Smooth muscle cell (in vitro differentiated cells): ENCODE data around the gene APOO. TPM values are rescaled to one million over a fixed set of nuclear protein-coding genes. Genes with fewer than 3 reads are reported as not detected.
"Not testable (repeated sequence)": the region's sequence is repeated elsewhere in the genome, so short reads cannot be mapped to it uniquely, and the experiment has no call there.

Experiments
- DNase-seq: peaks from one replicate; lab custom pipeline; 2025; ENCODE audit not compliant: unreplicated experiment; lab: John Stamatoyannopoulos, UW
- H2AFZ ChIP-seq: fragments of 200-600 bp; sonication (generic); 2 replicates; pipeline ENCODE4 v1.6.0; 2016; ENCODE audit warnings: antibody characterized with exemption, low read depth, mild to moderate bottlenecking
- H3F3A ChIP-seq: fragments of 200-600 bp; sonication (generic); 2 replicates; pipeline ENCODE4 v1.6.0; 2017; ENCODE audit warnings: antibody characterized with exemption, low read depth
- H3K27ac ChIP-seq: fragments of 200-600 bp; sonication (generic); 2 replicates; pipeline ENCODE4 v1.5.1; 2016; ENCODE audit warnings: low read depth, mild to moderate bottlenecking
- H3K27me3 ChIP-seq: fragments of 200-600 bp; sonication (generic); 2 replicates; pipeline ENCODE4 v1.6.1; 2016; ENCODE audit warnings: low read depth, mild to moderate bottlenecking
- H3K36me3 ChIP-seq: fragments of 200-600 bp; sonication (generic); 2 replicates; pipeline ENCODE4 v1.5.1; 2016; ENCODE audit warnings: low read depth
- H3K4me1 ChIP-seq: fragments of 200-600 bp; sonication (generic); 2 replicates; pipeline ENCODE4 v1.5.1; 2016; ENCODE audit warnings: low read depth
- H3K4me2 ChIP-seq: fragments of 200-600 bp; sonication (generic); 2 replicates; pipeline ENCODE4 v1.6.0; 2016; ENCODE audit warnings: mild to moderate bottlenecking
- H3K4me3 ChIP-seq: fragments of 200-600 bp; sonication (generic); 2 replicates; pipeline ENCODE4 v1.5.1; 2016; ENCODE audit warnings: mild to moderate bottlenecking
- H3K79me2 ChIP-seq: fragments of 200-600 bp; sonication (generic); 2 replicates; pipeline ENCODE4 v1.6.0; 2016; ENCODE audit warnings: low read depth, mild to moderate bottlenecking
- H3K9ac ChIP-seq: fragments of 200-600 bp; sonication (generic); 2 replicates; pipeline ENCODE4 v1.6.0; 2016; ENCODE audit warnings: low read depth
- H3K9me3 ChIP-seq: fragments of 200-600 bp; sonication (generic); replicated peaks from 2 replicates; pipeline ENCODE4 v1.5.1; 2016; ENCODE audit warnings: low read depth
- H4K20me1 ChIP-seq: fragments of 200-600 bp; sonication (generic); 2 replicates; pipeline ENCODE4 v1.6.0; 2016; ENCODE audit warnings: low read depth
- WGBS: methylation state at CpG from one replicate; pipeline ENCODE4 v1.1.7; 2016; ENCODE audit warnings: low lambda C conversion rate; 5-methylcytosine and 5-hydroxymethylcytosine counted together
- polyA plus RNA-seq: library from polyadenylated mRNA; unstranded; fragments of >200 nt; fragmentation: Nextera tagmentation; extraction: Ambion mirVana; gene quantifications from 2 replicates; pipeline ENCODE4 v1.2.1, GENCODE V29; 2016
- total RNA-seq: library from RNA; depleted of rRNA; stranded (reverse); fragments of >200 nt; gene quantifications from 2 replicates; pipeline ENCODE4 v1.2.3, GENCODE V29; 2014
- TF ChIP-seq, protein P1 (sequence below): fragments of 200-600 bp; sonication (generic); IDR thresholded peaks from 2 replicates; pipeline ENCODE4 v1.5.1; 2017; ENCODE audit warnings: borderline replicate concordance, mild to moderate bottlenecking, antibody characterized with exemption; ENCODE audit not compliant: insufficient read depth, poor library complexity, severe bottlenecking

APOO gene
- total and polyA plus RNA-seq, 2 experiments from 2014 or later: 38.7 to 54.3 TPM

DNA sequence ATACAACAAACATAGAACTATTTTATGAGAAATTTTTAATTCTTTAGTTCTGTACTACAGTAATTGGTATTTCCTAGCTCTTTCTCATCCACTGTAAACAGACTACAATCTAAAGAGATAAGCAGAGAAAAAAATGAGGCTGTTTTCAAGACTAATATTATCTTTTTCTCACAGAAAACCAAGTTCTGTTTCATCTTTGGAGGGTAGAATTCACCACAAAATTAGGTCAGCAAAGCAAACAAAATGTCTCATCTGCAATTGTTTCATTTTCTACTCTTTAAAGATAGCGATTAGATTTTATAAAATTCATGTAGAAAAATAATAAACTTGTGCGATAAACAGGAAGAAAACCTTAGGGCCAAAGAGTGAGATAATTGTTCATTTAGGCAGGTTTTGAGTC is 10.8 kb downstream of the APOO start:
- Histone ChIP-seq H3F3A (peaks cover 28% of the 10 kb centered on the region), H3K79me2 (peaks cover 13% of the 10 kb centered on the region), H2AFZ (no peak overlapping the region), H3K27me3 (no peaks in the 10 kb centered on the region), H3K27ac (peak overlapping the region; percentile 95), H3K4me3 (no peak overlapping the region), H3K9ac (no peak overlapping the region), H3K9me3 (no peaks in the 10 kb centered on the region), H3K4me2 (peak overlapping the region; percentile 66), H4K20me1 (no peaks in the 10 kb centered on the region), H3K36me3 (no peaks in the 10 kb centered on the region), H3K4me1 (peaks cover 30% of the 10 kb centered on the region)
- 69% methylated on average over 2 of the region's 2 CpGs for WGBS
- TF ChIP-seq, protein P1, sequence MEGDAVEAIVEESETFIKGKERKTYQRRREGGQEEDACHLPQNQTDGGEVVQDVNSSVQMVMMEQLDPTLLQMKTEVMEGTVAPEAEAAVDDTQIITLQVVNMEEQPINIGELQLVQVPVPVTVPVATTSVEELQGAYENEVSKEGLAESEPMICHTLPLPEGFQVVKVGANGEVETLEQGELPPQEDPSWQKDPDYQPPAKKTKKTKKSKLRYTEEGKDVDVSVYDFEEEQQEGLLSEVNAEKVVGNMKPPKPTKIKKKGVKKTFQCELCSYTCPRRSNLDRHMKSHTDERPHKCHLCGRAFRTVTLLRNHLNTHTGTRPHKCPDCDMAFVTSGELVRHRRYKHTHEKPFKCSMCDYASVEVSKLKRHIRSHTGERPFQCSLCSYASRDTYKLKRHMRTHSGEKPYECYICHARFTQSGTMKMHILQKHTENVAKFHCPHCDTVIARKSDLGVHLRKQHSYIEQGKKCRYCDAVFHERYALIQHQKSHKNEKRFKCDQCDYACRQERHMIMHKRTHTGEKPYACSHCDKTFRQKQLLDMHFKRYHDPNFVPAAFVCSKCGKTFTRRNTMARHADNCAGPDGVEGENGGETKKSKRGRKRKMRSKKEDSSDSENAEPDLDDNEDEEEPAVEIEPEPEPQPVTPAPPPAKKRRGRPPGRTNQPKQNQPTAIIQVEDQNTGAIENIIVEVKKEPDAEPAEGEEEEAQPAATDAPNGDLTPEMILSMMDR: no peak
- no peak for DNase-seq

DNA sequence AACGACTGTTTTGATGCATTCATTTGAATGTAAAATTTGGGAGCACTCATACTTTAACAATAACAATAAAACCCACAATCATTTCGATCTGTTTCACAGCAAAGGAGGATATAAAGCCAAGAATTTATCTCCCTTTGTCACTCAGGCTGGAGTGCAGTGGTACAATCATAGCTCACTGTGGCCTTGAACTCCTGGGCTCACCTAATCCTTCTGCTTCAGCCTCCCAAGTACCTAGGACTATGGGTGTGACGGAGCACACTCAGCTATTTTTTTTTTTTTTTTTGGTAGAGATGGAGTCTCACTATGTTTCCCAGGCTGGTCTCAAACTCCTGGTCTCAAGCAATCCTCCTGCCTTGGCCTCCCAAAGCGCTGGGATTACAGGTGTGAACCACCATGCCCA is 11.2 kb downstream of the APOO start:
- Histone ChIP-seq H3F3A (peaks cover 26% of the 10 kb centered on the region), H3K4me1 (peaks cover 26% of the 10 kb centered on the region), H3K79me2 (peaks cover 13% of the 10 kb centered on the region), H3K27ac (peak overlapping the region; percentile 95), H3K4me2 (peak overlapping the region; percentile 66)
- not testable (repeated sequence) for H4K20me1 ChIP-seq, H3K27me3 ChIP-seq, H3K36me3 ChIP-seq, H3K4me3 ChIP-seq, DNase-seq, H2AFZ ChIP-seq, H3K9me3 ChIP-seq, H3K9ac ChIP-seq
- 89% methylated on average over 4 of the region's 4 CpGs for WGBS

DNA sequence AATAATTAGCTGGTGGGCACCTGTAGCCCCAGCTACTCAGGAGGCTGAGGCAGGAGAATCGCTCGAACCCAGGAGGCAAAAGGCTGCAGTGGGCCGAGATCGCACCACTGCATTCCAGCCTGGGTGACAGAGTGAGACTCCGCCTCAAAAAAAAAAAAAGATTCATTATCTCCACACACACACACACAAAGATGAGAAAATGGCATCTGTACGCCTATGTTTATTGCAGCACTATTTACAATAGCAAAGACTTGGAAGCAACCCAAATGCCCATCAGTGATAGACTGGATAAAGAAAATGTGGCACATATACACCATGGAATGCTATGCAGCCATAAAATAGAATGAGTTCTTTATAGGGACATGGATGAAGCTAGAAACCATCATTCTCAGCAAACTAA is 12.7 kb downstream of the APOO start:
- not testable (repeated sequence) for H4K20me1 ChIP-seq, H3K27ac ChIP-seq, H3K9me3 ChIP-seq, H3K27me3 ChIP-seq, H3K4me2 ChIP-seq, H2AFZ ChIP-seq, H3K4me3 ChIP-seq, H3K9ac ChIP-seq, DNase-seq, H3K36me3 ChIP-seq
- 88% methylated on average over 6 of the region's 6 CpGs for WGBS
- Histone ChIP-seq H3K4me1 (peaks cover 18% of the 10 kb centered on the region), H3K79me2 (peaks cover 13% of the 10 kb centered on the region), H3F3A (peaks cover 23% of the 10 kb centered on the region)

DNA sequence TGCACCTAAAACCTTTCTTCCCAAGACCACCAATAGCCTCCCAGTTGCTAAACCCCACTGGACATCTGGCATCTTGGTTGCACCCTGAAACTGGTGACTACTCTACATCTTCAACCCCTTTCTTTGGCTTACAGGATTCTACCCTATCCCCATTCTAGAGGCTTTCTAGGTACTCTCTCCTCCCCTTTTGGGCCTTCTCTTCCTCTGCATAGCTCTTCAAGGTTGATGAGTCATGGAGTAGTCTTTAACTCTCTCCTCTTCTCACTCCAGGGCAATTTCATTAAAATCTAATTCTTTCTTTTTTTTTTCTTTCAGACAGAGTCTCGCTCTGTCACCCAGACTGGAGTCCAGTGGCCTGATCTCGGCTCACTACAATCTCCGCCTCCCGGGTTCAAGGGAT is 16.8 kb downstream of the APOO start:
- H3K4me2 ChIP-seq: no peak overlapping the region
- TF ChIP-seq, protein P1: no peak
- H3K27me3 ChIP-seq: no peaks in the 10 kb centered on the region
- no peaks in the 10 kb centered on the region for H4K20me1 ChIP-seq
- no peak overlapping the region for H2AFZ ChIP-seq
- no peaks in the 10 kb centered on the region for H3K9me3 ChIP-seq
- H3F3A ChIP-seq: peaks cover 14% of the 10 kb centered on the region
- no peak overlapping the region for H3K4me3 ChIP-seq
- no peaks in the 10 kb centered on the region for H3K36me3 ChIP-seq
- H3K79me2 ChIP-seq: peaks cover 19% of the 10 kb centered on the region
- peak overlapping the region; percentile 96 for H3K27ac ChIP-seq
- H3K9ac ChIP-seq: no peak overlapping the region
- WGBS: 95% methylated on average over 4 of the region's 4 CpGs
- peaks cover 5% of the 10 kb centered on the region for H3K4me1 ChIP-seq
- DNase-seq: no peak
